SKM-1 treated with dmso at 0.1 percent for 144 hours (cell line): ENCODE data around the gene CYP2B6.
"Not testable (repeated sequence)": the region's sequence is repeated elsewhere in the genome, so short reads cannot be mapped to it uniquely, and the experiment has no call there.

Experiments used
- DNase-seq: peaks from one replicate; lab custom pipeline; 2025; ENCODE audit not compliant: unreplicated experiment; lab: John Stamatoyannopoulos, UW

The CYP2B6 gene

DNA sequence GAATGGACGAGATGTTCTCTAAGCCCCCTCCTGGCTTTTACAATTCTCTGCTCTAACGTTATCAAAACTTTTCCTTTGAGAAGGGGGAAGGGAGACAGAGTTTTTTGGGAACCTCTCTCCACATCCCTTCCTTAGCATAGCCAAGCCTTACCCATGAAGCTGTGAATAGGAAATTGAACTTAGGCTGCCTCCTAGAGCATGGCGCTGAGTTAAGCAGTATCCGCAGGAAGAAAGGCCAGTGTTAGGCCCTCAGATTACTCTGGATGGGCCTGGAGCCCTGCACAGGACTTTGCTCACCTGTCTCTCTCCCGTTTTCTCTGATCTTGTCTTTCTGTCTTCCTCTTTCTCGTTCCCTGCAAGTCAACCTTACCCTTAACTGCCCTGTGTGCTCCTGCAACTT is 39.6 kb downstream of the CYP2B6 start:
- DNase-seq = no peak

DNA sequence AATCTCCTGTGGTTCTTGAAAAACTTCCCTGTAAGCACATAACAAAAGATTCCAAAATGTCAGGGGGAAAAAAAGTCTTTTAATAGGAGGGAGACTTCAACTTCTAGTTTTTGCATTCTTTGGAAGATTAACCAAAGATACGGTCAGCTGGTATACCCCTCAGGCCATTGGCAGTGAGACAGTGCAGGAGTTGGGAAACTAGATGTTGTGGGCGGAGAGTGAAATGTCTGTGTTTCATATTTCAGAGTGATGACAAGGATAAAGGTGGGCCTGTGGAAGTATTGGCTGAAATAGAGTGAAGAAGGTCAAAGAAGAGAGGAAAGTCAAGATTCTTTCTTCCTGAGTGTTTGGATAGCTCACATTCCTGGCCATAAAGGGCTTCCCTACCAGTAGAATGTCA is 40.8 kb downstream of the CYP2B6 start:
- DNase-seq = no peak

DNA sequence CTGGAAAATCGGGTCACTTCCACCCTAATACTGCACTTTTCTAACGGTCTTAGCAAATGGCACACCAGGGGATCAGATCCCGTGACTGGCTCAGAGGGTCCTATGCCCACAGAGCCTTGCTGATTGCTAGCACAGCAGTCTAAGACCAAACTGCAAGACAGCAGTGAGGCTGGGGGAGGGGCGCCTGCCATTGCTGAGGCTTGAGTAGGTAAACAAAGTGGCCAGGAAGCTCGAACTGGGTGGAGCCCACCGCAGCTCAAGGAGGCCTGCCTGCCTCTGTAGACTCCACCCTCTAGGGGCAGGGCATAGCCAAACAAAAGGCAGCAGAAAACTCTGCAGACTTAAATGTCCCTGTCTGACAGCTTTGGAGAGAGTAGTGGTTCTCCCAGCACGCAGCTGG is 42.2 kb downstream of the CYP2B6 start:
- DNase-seq = not testable (repeated sequence)

DNA sequence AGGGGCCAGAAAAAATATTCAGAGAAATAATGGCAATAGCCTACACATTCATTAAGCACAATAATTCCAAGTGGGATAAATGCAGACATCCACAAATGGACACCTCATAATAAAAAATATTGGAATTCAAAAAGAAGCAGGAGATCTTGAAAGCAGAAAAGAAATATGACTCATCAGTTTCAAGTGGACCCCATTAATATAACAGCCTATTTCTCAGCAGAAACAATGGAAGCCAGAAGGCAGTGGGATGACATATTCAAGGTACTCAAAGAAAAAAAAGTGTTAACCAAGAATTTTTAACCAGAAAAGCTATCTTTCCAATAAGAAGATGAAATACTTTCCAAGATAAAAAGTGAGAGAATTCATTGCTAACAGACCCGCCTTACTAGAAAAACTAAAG is 48.7 kb downstream of the CYP2B6 start:
- DNase-seq = no peak

DNA sequence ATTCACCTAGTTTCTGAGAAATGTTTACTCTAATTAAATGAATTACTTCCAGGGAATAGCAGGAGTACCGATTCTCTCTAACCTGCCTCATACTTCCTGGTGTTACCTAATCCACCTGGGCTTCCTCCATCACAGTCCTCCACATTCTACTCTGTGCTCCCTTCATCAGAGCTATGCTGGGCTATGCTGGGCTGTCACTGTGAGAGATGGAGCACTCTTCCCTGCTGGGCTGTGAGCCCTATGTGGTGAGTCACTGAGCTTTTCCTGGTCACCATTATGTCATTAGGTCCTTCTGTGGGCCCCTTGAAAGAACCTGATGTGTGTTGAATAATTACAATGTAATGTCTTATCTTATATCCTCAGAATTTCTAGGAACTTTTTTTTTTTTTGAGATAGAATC is 54.0 kb downstream of the CYP2B6 start:
- not testable (repeated sequence) for DNase-seq

DNA sequence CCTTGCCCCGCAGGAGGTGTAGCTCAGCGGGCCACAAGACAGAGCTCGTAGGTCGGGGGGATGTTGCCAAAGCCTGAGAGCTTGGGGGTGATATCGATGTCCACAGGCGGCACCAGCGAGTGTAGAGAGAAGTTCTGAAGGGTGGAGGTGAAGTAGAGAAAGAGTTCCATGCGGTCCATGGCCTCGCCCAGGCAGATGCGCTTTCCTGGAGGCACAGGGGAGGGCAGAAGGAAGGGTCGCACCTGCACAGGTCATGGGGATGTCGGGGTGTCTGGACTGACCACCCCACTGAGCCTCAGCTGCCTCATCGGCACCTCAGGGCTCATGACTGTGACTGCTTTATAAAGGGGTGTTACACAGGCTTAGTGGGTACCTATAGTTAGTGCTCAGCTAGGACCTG is 59.3 kb downstream of the CYP2B6 start:
- no peak for DNase-seq

DNA sequence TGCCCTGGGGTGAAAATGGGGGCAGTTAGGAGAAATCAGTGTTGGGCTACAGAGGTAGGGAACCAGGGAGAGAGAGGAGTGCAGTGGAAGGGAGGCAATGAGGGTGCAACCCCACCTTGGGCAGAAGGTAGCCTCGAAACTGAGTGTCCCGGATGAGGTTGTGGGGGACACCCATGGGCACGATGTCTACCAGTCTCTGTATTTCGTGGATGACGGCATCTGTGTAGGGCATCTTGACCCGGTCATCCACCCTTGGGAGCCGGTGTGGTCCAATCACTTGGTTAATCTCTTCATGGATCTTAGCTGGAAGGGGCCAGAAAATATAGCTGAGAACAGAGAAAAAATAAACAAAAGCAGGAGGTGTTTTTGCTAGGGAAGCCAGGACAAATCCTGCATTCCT is 61.1 kb downstream of the CYP2B6 start:
- DNase-seq = not testable (repeated sequence)

DNA sequence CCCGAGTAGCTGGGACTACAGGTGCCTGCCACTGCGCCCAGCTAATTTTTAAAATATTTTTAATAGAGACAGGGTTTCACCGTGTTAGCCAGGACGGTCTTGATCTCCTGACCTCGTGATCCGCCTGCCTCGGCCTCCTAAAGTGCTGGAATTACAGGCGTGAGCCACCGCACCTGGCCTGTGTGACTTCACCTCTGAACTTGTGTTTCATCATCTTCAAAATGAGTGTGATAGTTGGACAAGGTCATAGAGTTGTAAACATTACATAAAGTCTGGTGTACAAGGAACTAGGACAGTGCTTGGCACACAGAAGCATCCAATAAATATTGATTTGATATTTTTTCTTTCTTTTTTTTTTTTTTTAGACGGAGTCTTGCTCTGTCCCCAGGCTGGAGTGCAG is 62.2 kb downstream of the CYP2B6 start:
- not testable (repeated sequence) for DNase-seq

DNA sequence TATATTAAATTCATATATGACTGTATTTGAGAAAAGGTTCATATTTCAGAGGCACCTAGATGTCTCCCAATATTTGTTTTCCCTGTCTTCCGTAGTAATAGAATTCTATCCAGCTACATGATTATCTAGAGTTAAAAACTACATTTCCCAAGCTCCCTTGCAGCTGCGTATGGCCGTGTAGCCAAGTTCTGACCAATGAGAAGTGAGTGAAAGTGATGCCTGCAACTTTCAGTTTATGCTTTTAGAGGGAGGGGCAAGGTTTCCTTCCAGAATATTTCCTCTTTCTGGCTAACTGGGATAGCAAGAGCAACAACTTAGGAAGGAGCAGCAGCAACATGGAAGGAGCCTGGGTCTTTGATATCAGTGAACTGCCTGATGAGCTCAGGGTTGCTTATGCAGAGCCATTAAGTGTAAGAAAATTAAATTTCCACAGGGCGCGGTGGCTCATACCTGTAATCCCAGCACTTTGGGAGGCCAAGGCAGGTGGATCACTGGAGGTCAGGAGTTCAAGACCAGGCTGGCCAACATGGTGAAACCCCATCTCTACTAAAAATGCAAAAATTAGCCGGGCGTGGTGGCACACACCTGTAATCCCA is 74.0 kb downstream of the CYP2B6 start:
- DNase-seq = no peak
